HG03571 (cell line): Measurements from ENCODE around the gene UTY.
"Not testable (repeated sequence)": the region's sequence is repeated elsewhere in the genome, so short reads cannot be mapped to it uniquely, and the experiment has no call there.

ENCODE experiments used
- ATAC-seq: cut with Tn5 transposase; IDR thresholded peaks from one replicate; pipeline ENCODE4 v1.9.1; 2021; ENCODE audit not compliant: unreplicated experiment

The UTY gene

GRCh38 chrY:13312966-13313365, 166.9 kb downstream of the UTY start:
- no peak for ATAC-seq

GRCh38 chrY:13307959-13308358, 171.9 kb downstream of the UTY start:
- ATAC-seq = no peak

- ATAC-seq = no peak
These were observed 179.0 kb downstream of the UTY start for GRCh38 chrY:13300795-13301194.

DNA sequence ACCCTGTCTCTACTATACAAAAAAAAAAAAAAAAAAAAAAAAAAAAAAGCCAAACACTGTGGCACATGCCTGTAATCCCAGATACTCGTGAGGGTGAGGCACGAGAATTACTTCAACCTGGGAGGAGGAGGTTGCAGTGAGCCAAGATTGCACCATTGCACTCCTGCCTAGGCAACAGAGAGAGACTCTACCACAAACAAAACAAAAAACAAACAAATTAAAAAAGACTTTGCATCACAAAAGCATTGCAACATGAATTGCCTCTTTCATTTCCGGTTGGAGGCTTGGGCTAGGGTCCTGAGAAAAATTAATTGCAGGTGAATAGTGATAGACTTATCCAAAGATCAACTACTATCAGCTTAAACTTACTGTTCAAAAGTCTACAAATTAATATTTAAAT, 180.4 kb downstream of the UTY start:
- ATAC-seq = no peak

- ATAC-seq = no peak
These were observed 183.5 kb downstream of the UTY start for GRCh38 chrY:13296176-13296890.

GRCh38 chrY:13295026-13295425, 184.8 kb downstream of the UTY start:
- ATAC-seq = no peak

DNA sequence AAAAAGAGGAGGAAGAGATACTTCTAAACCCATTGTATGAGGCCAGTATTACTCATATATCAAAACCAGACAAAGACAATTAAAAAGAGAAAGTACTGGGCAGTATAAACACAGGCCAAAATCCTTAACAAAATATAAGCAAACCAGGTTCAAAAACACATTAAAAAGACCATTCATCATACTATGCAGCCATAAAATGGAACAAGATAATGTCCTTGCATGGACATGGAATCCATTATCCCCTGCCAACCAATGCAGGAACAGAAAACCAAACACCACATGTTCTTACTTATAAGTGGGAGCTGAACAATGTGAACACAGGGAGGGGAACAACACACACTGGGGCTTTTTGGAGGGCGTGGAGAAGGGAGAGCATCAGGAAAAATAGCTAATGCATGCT, 188.6 kb downstream of the UTY start:
- ATAC-seq = no peak

- not testable (repeated sequence) for ATAC-seq
These were observed 197.4 kb downstream of the UTY start for GRCh38 chrY:13282151-13283054.

GRCh38 chrY:13279561-13279960, 200.3 kb downstream of the UTY start:
- ATAC-seq = no peak

DNA sequence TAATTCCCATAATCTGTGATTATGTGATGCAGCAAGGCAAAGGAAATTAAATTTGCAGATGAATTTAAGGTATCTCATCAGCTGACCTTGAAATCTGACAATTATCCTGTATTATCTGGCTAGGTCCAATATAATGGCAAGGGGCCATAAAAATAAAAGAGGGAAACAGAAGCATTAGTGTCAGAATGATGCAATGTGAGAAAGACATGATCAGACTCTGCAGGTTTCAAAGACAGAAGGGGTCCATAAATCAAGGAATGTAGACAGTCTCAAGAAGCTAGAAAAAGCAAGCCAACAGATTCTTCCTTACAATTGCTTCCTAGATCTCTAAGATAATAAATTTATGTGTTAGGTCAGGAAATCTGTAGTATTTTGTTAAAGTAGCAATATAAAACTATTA, 208.1 kb downstream of the UTY start:
- no peak for ATAC-seq

GRCh38 chrY:13253941-13254440, 225.8 kb downstream of the UTY start:
- ATAC-seq = not testable (repeated sequence)

DNA sequence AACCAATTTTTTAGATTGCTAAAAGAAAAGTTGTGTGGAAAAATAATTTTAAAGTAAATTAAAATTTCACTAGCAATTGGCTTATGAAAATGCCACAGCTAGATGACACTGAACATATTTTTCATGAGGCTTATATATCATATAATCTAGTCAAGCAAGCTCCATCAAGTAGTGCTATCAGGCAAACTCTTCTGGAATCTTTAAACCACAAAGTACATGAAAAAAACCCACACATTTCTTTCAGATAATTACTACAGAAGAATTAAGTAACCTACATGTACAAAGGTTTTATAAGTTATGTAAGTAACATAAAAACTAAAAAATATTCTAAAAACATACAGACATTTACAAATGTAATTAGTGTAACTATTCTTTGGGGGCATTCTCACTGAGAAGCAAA, 229.4 kb downstream of the UTY start:
- ATAC-seq = no peak

DNA sequence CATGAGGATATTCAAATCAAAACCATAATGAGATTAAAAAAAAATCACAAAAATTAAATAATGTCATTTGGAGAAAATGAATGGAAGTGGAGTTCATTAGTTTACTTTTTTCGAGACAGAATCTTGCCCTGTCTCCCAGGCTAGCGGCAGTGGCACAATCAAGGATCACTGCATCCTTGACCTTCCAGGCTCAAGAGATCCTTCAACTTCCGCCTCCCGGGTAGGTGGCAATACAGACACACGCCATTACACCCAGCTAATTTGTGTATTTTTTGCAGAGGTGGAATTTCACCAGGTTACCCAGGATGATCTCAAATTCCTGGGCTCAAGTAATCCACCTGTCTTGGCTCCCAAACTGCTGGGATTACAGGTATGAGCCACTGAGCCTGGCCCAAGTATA, 236.1 kb downstream of the UTY start:
- ATAC-seq = no peak

GRCh38 chrY:13233901-13234300, 245.9 kb downstream of the UTY start:
- no peak for ATAC-seq

- no peak for ATAC-seq
These were observed 246.7 kb downstream of the UTY start for GRCh38 chrY:13233118-13233517.

DNA sequence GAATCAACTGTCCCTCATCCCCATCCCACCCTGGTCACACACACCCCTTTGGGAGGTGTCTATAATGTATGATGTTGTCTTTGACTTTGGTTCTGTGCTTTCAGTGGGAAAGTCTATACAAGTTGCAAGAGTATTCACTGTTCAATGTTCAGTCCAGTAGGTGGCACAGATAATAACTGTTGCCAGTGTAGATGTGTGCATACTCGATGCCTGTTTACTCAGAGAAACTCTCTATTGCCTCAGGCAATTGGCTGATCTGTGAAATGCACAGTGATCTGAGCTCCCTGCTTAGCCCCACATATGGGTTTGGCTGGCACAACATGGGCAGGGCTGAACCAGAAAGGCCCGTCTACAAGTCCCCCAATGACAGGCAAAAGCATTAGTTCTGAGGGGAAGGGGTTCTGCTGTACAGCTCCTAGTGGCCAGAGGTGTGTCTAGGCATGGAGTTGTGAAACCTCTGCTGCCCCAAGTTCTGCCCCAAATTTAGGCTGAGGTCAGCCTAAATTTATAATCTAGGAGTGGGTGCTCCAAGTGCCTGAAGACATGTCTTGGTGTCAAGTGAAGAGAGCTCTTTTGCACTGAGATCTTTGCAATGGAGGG, 252.4 kb downstream of the UTY start:
- ATAC-seq = no peak

GRCh38 chrY:13210961-13211646, 268.7 kb downstream of the UTY start:
- no peak for ATAC-seq

DNA sequence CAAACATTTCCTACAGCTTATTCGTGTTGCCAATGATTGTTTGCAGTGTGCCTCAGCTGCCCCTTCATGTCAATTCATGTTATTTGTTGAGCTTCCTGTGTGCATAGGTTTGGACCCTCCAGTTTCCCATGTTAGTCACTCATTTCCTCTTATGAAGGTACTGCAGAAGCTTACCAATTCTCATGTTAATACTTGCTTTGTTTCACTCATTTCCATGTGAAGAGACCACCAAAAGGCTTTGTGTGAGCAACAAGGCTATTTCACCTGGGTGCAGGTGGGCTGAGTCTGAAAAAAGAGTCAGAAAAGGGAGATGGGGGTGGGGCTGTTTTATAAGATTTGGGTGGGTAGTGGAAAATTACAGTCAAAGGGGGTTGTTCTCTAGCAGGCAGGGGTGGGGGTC, 274.6 kb downstream of the UTY start:
- ATAC-seq = no peak
